Measurements from ENCODE around the gene MAP3K10.

GRCh38 chr19:40193587-40193849, 2.3 kb downstream of the MAP3K10 start:
- TF ChIP-seq CTCF (IDR thresholded peaks at IDR 0.05) (no peak), POLR2A (IDR thresholded peaks at IDR 0.05) (no peak)

Measured in prostate gland (tissue), 2 donors.